GM12878 (cell line): Measurements from ENCODE around the gene CDK13. TPM values are rescaled to one million over a fixed set of nuclear protein-coding genes. Genes with fewer than 3 reads are reported as not detected.
A peak's percentile ranks its signal among the peaks of the same experiment; 100 is the strongest.

Source experiments
- ATAC-seq: fragments of 200-7000 bp; cut with Tn5 transposase; 3 replicates; pipeline ENCODE4 v1.9.1; 2020; ENCODE audit warnings: mild to moderate bottlenecking, moderate library complexity
- BruUV-seq: library from RNA; stranded (reverse); fragments of 400-500 nt; replicated peaks from 2 replicates; lab custom pipeline; 2021; lab: Mats Ljungman, UMichigan
- CTCF ChIA-PET: fragments of 300-600 bp; sonication (Branson Sonifier 250); formaldehyde crosslinking; extraction: SDS; loops from one replicate; lab custom pipeline; 2021; ENCODE audit warnings: inconsistent platforms; lab: Yijun Ruan, JAX
- POLR2A ChIA-PET: fragments of 350-600 bp; formaldehyde crosslinking; extraction: SDS; loops from one replicate; lab custom pipeline; 2021; ENCODE audit warnings: inconsistent platforms; lab: Charles Lee
- RAD21 ChIA-PET: fragments of 300-600 bp; sonication (Branson Sonifier 250); formaldehyde crosslinking; loops from one replicate; lab custom pipeline; 2023; ENCODE audit warnings: antibody characterized with exemption; ENCODE audit not compliant: unreplicated experiment; lab: Charles Lee
- SMC1A ChIA-PET: fragments of 300-600 bp; sonication (Branson Sonifier 250); formaldehyde crosslinking; loops from one replicate; lab custom pipeline; 2023; ENCODE audit not compliant: unreplicated experiment, uncharacterized antibody; lab: Charles Lee
- DNase-seq: peaks from one replicate; pipeline ENCODE4 v3.0.0-alpha.2; 2011; ENCODE audit warnings: low read depth, low spot score
- FAIRE-seq: peaks from 3 replicates; lab custom pipeline; 2011; peaks lifted over from hg19 to GRCh38; lab: Jason Lieb, UNC
- H2AFZ ChIP-seq: 2 replicates; pipeline ENCODE4 v1.6.0; 2011; ENCODE audit warnings: low read depth, low read length, control low read depth; ENCODE audit not compliant: control insufficient read depth
- H3K27ac ChIP-seq: 2 replicates; pipeline ENCODE4 v1.5.1; 2011; ENCODE audit warnings: control low read depth; ENCODE audit not compliant: control insufficient read depth, insufficient read depth
- H3K27me3 ChIP-seq, 2 experiments: replicated peaks in 1 of 2; 2 replicates each; pipeline versions ENCODE4 v1.6.0 to v1.6.1; 2011; ENCODE audit warnings: low read length in 1 of 2; ENCODE audit not compliant: control insufficient read depth in 2 of 2, insufficient read depth in 2 of 2
- H3K36me3 ChIP-seq, 2 experiments: 2 replicates each; pipeline ENCODE4 v1.5.1; 2011; ENCODE audit warnings: low read length in 1 of 2; ENCODE audit not compliant: control insufficient read depth in 2 of 2, insufficient read depth in 2 of 2
- H3K4me1 ChIP-seq: 2 replicates; pipeline ENCODE4 v1.6.1; 2011; ENCODE audit warnings: mild to moderate bottlenecking, low read length, moderate library complexity, mixed read lengths; ENCODE audit not compliant: control insufficient read depth, insufficient read depth
- H3K4me2 ChIP-seq: 2 replicates; pipeline ENCODE4 v1.6.0; 2011; ENCODE audit warnings: control low read depth; ENCODE audit not compliant: control insufficient read depth, insufficient read depth
- H3K4me3 ChIP-seq: fragments of 200-600 bp; sonication (generic); 2 replicates; pipeline ENCODE4 v1.5.1; 2016
- H3K79me2 ChIP-seq: 2 replicates; pipeline ENCODE4 v1.6.0; 2011; ENCODE audit warnings: low read length; ENCODE audit not compliant: control insufficient read depth, insufficient read depth
- H3K9ac ChIP-seq: 2 replicates; pipeline ENCODE4 v1.8.0; 2011; ENCODE audit warnings: low read length, control low read depth, mixed read lengths; ENCODE audit not compliant: control insufficient read depth, insufficient read depth
- H3K9me3 ChIP-seq: replicated peaks from 3 replicates; pipeline ENCODE4 v1.5.1; 2011; ENCODE audit warnings: mild to moderate bottlenecking, low read length; ENCODE audit not compliant: control insufficient read depth, insufficient read depth
- H4K20me1 ChIP-seq: 2 replicates; pipeline ENCODE4 v1.6.0; 2011; ENCODE audit not compliant: control insufficient read depth, insufficient read depth
- ATF7 ChIP-seq: fragments of 450-650 bp; IDR thresholded peaks from 2 replicates; pipeline ENCODE4 v1.6.1; 2016; ENCODE audit warnings: low read depth, mild to moderate bottlenecking
- BCL11A ChIP-seq: IDR thresholded peaks from 2 replicates; pipeline ENCODE4 v1.6.1; 2011; ENCODE audit warnings: low read depth, low read length
- BMI1 ChIP-seq: fragments of 450-650 bp; IDR thresholded peaks from 2 replicates; pipeline ENCODE4 v1.6.1; 2016; ENCODE audit warnings: mild to moderate bottlenecking, moderate library complexity, borderline replicate concordance
- CBX5 ChIP-seq: sonication (generic); IDR thresholded peaks from 2 replicates; pipeline ENCODE4 v1.6.1; 2016; ENCODE audit warnings: low read depth, moderate library complexity, mild to moderate bottlenecking, inconsistent platforms
- HCFC1 ChIP-seq: fragments of 150-350 bp; IDR thresholded peaks from 2 replicates; pipeline ENCODE4 v1.6.1; 2014; ENCODE audit warnings: low read length
- IKZF1 ChIP-seq: fragments of 450-650 bp; conservative IDR thresholded peaks from 2 replicates; pipeline ENCODE4 v1.6.1; 2017; ENCODE audit warnings: antibody characterized with exemption, mild to moderate bottlenecking
- LARP7 ChIP-seq: fragments of 450-650 bp; IDR thresholded peaks from 2 replicates; pipeline ENCODE4 v1.6.1; 2017; ENCODE audit warnings: mild to moderate bottlenecking
- NFXL1 ChIP-seq: fragments of 450-650 bp; IDR thresholded peaks from 2 replicates; pipeline ENCODE4 v1.6.1; 2017; ENCODE audit warnings: antibody characterized with exemption, mild to moderate bottlenecking, borderline replicate concordance
- NRF1 ChIP-seq: conservative IDR thresholded peaks from 2 replicates; pipeline ENCODE4 v1.6.1; 2011; ENCODE audit warnings: mild to moderate bottlenecking, low read depth, low read length, improper control_type of control experiment
- PML ChIP-seq: IDR thresholded peaks from 2 replicates; pipeline ENCODE4 v1.6.1; 2012; ENCODE audit warnings: low read length, inconsistent platforms
- STAT1 ChIP-seq: fragments of 450-650 bp; conservative IDR thresholded peaks from 2 replicates; pipeline ENCODE4 v1.6.1; 2014; ENCODE audit warnings: antibody characterized with exemption, mild to moderate bottlenecking
- STAT3 ChIP-seq: IDR thresholded peaks from 2 replicates; pipeline ENCODE4 v1.6.1; 2011; ENCODE audit warnings: low read depth, low read length, improper control_type of control experiment
- TAF1 ChIP-seq: IDR thresholded peaks from 2 replicates; pipeline ENCODE4 v1.6.1; 2011; ENCODE audit warnings: mild to moderate bottlenecking, low read depth, low read length, borderline replicate concordance
- ZBED1 ChIP-seq: IDR thresholded peaks from 2 replicates; pipeline ENCODE4 v1.6.1; 2016; ENCODE audit warnings: borderline replicate concordance
- ZNF274 ChIP-seq: IDR thresholded peaks from one replicate; pipeline ENCODE4 v1.8.0; 2011; ENCODE audit not compliant: insufficient read length, insufficient read depth
- WGBS: methylation state at CpG from one replicate; pipeline ENCODE4 v1.1.6; 2016; ENCODE audit warnings: low lambda C conversion rate; ENCODE audit not compliant: insufficient replicate concordance, insufficient coverage; ENCODE audit errors: missing lambda C conversion rate; 5-methylcytosine and 5-hydroxymethylcytosine counted together
- in situ Hi-C: fragments of 300-500 bp; cut with MboI; formaldehyde crosslinking; loops from 9 replicates; pipeline ENCODE4 v1.14.3; 2018; ENCODE audit warnings: mixed read lengths
- intact Hi-C: fragments of 100-400 bp; cut with micrococcal nuclease; formaldehyde crosslinking; loops from one replicate; pipeline ENCODE4 v1.14.2; 2022; ENCODE audit not compliant: unreplicated experiment
- polyA plus RNA-seq, 11 experiments: library from polyadenylated mRNA; depleted of rRNA in 4 of 11; unstranded in 6 of 11; stranded (reverse) in 5 of 11; fragments of >200 nt; fragmentation: Nextera tagmentation in 4 of 11; fragmentation: Illumina TruSeq in 1 of 11; extraction: Ambion mirVana in 4 of 11; extraction: Trizol in 1 of 11; gene quantifications; 1 replicate in 1 of 11; 2 replicates in 10 of 11; pipeline versions ENCODE4 v1.2.1 to v1.2.3, GENCODE V29; 2011 to 2016; ENCODE audit warnings: inconsistent platforms in 2 of 11, missing spikeins in 2 of 11, low read depth in 1 of 11
- total RNA-seq, 4 experiments: library from RNA; depleted of rRNA in 3 of 4; stranded (reverse); fragments of >200 nt in 3 of 4; fragmentation: Illumina TruSeq in 1 of 4; extraction: Trizol in 1 of 4; gene quantifications; 2 replicates each; pipeline versions ENCODE4 v1.2.1 to v1.2.3, GENCODE V29; 2013 to 2021
- TF ChIP-seq, protein P1 (sequence below): IDR thresholded peaks from 2 replicates; pipeline ENCODE4 v1.6.1; 2012; ENCODE audit warnings: mild to moderate bottlenecking, low read depth, low read length
- TF ChIP-seq, protein P2 (sequence below): fragments of 450-650 bp; IDR thresholded peaks from 2 replicates; pipeline ENCODE4 v1.6.1; 2017; ENCODE audit warnings: antibody characterized with exemption, mild to moderate bottlenecking, moderate library complexity

The CDK13 gene
- total and polyA plus RNA-seq, 10 of the 15 experiments (the other 5 are each of a cell fraction or from before 2014, with no cell fraction given), result 10.8 to 44.4 (median 28.0) TPM

DNA sequence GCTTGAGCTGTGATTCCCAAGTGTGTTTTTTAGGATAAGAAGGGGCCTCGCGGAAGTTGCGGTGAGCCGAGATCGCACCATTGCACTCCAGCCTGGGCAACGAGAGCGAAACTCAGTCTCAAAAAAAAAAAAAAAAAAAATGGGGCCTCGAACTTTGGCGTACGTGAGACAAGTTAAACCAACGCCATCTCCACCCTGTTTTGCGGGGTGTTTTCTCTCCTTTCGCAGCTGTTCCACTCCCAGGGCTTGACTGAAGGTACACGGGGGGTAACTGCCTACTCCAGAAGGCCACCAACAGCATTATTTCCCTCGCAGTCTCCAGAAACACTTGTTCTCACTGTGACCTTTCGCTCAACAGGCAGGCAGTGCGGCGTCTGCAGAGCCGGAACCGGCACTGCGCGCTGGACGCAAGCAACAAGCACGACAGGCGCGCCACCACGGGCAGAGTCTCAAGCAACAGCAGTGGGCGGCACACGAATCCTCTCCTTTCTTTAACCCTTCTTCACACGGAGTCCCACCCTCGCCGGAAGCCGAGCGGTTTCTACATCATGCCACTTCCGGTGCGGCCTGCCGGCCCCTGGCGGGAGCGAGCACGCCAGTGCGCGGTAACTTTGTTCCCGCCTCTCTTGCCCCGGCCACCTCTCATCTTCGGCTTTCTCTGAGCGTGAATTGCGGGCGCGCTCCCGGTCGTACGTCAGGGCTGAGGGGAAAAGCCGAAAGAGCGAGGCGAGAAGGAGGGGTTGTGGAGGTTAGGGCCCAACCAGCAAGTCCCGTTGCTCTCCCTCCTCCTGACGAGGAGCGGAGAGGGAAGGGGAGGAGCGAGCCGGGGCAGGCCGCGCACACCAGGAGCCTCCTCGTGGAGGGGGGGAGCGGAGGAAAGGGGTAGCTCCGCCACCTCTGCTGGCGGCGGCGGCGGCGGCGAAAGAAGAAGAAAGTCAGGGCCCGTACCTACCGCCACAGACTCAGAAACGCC is 814 bp upstream of the CDK13 start:
- POLR2A ChIA-PET, result interaction anchor here (0.7 to 2.7 kb wide), 9 partner anchors 8 to 1581 kb away, joined by 4 to 13 read pairs (median 5); no protein-coding TSS in a partner anchor
- intact Hi-C loops (loop anchor here (2.0 to 5.0 kb wide), 5 partner anchors 104 to 898 kb away; partner anchors contain the start of genes MPLKIP, SUGCT and YAE1), in situ Hi-C loops (no loop called here)
- peak; percentile 95 for FAIRE-seq
- under 1% methylated on average over 69 of the region's 74 CpGs for WGBS
- Histone ChIP-seq H3K79me2 (peaks cover 47% of the 10 kb centered on the region), H2AFZ (peak overlapping the region; percentile 82), H3K9ac (peak overlapping the region; percentile 95), H3K36me3 (0 out of 4 replicates have a peak, but pooled peaks cover 0 to 3% of the 10 kb centered on the region in 2 experiments), H3K4me3 (peak overlapping the region; percentile 93), H3K9me3 (no peaks in the 10 kb centered on the region), H3K27ac (peak overlapping the region; percentile 98), H4K20me1 (no peaks in the 10 kb centered on the region; the same call in none of the 2 replicates), H3K27me3 (no peaks in the 10 kb centered on the region), H3K4me1 (peaks cover 9% of the 10 kb centered on the region; the same call in 1 of the 2 replicates), H3K4me2 (peak overlapping the region; percentile 64)
- peak; percentile 80 for ATAC-seq
- SMC1A ChIA-PET, result interaction anchor here (0.7 to 3.0 kb wide), 9 partner anchors 8 to 691 kb away, joined by 3 to 13 read pairs (median 3); no protein-coding TSS in a partner anchor
- RAD21 ChIA-PET, result interaction anchor here (0.6 to 4.1 kb wide), 7 partner anchors 8 to 212 kb away, joined by 3 to 23 read pairs (median 4); partner anchors contain the start of genes MPLKIP and SUGCT
- TSS peak; percentile 98 for BruUV-seq
- CTCF ChIA-PET, result interaction anchor here (1.0 to 3.2 kb wide), 4 partner anchors 53 to 656 kb away, joined by 3 to 16 read pairs (median 8); partner anchors contain the start of genes MPLKIP and SUGCT
- DNase-seq, result peak; percentile 98
- TF ChIP-seq STAT3 (no peak), HCFC1 (peak; percentile 52; the same call in 1 of the 2 replicates), ATF7 (peak; percentile 47; the same call in 1 of the 2 replicates), NFXL1 (peak; percentile 89; the same call in 1 of the 2 replicates), ZBED1 (peak; percentile 39), STAT1 (0 out of 2 replicates have a peak, but pooled peaks have one; percentile 60), ZNF274 (no peak), BMI1 (no peak), TAF1 (peak; percentile 97), LARP7 (peak; percentile 64; the same call in 1 of the 2 replicates), IKZF1 (peak; percentile 61), NRF1 (no peak), CBX5 (0 out of 2 replicates have a peak, but pooled peaks have one; percentile 19), BCL11A (no peak), PML (peak; percentile 96)
- TF ChIP-seq, protein P1, sequence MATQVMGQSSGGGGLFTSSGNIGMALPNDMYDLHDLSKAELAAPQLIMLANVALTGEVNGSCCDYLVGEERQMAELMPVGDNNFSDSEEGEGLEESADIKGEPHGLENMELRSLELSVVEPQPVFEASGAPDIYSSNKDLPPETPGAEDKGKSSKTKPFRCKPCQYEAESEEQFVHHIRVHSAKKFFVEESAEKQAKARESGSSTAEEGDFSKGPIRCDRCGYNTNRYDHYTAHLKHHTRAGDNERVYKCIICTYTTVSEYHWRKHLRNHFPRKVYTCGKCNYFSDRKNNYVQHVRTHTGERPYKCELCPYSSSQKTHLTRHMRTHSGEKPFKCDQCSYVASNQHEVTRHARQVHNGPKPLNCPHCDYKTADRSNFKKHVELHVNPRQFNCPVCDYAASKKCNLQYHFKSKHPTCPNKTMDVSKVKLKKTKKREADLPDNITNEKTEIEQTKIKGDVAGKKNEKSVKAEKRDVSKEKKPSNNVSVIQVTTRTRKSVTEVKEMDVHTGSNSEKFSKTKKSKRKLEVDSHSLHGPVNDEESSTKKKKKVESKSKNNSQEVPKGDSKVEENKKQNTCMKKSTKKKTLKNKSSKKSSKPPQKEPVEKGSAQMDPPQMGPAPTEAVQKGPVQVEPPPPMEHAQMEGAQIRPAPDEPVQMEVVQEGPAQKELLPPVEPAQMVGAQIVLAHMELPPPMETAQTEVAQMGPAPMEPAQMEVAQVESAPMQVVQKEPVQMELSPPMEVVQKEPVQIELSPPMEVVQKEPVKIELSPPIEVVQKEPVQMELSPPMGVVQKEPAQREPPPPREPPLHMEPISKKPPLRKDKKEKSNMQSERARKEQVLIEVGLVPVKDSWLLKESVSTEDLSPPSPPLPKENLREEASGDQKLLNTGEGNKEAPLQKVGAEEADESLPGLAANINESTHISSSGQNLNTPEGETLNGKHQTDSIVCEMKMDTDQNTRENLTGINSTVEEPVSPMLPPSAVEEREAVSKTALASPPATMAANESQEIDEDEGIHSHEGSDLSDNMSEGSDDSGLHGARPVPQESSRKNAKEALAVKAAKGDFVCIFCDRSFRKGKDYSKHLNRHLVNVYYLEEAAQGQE, result peak; percentile 44; the same call in 1 of the 2 replicates
- TF ChIP-seq, protein P2, sequence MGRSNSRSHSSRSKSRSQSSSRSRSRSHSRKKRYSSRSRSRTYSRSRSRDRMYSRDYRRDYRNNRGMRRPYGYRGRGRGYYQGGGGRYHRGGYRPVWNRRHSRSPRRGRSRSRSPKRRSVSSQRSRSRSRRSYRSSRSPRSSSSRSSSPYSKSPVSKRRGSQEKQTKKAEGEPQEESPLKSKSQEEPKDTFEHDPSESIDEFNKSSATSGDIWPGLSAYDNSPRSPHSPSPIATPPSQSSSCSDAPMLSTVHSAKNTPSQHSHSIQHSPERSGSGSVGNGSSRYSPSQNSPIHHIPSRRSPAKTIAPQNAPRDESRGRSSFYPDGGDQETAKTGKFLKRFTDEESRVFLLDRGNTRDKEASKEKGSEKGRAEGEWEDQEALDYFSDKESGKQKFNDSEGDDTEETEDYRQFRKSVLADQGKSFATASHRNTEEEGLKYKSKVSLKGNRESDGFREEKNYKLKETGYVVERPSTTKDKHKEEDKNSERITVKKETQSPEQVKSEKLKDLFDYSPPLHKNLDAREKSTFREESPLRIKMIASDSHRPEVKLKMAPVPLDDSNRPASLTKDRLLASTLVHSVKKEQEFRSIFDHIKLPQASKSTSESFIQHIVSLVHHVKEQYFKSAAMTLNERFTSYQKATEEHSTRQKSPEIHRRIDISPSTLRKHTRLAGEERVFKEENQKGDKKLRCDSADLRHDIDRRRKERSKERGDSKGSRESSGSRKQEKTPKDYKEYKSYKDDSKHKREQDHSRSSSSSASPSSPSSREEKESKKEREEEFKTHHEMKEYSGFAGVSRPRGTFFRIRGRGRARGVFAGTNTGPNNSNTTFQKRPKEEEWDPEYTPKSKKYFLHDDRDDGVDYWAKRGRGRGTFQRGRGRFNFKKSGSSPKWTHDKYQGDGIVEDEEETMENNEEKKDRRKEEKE, result no peak
